Astrocyte of the cerebellum (primary cell): ENCODE data around the gene MKRN2.

Experiments used
- DNase-seq: peaks from one replicate; pipeline ENCODE4 v3.0.0-alpha.2; 2011; ENCODE audit warnings: low read depth
- H3K4me3 ChIP-seq: 2 replicates; pipeline ENCODE4 v1.5.1; 2011; ENCODE audit warnings: mild to moderate bottlenecking, low read depth, low read length, moderate library complexity
- CTCF ChIP-seq: IDR thresholded peaks from 2 replicates; pipeline ENCODE4 v1.5.1; 2012; ENCODE audit warnings: low read length, low read depth, moderate library complexity, mild to moderate bottlenecking; ENCODE audit errors: missing control alignments
- in situ Hi-C: cut with HindIII; loops from 2 replicates; pipeline ENCODE4 v1.10.0; 2017; ENCODE audit warnings: low sequenced_read_pairs

MKRN2 gene

GRCh38 chr3:12591456-12591855 is 34.6 kb downstream of the MKRN2 start:
- in situ Hi-C loops: no loop called here
- H3K4me3 ChIP-seq: no peak overlapping the region
- TF ChIP-seq CTCF: no peak
- no peak for DNase-seq

- in situ Hi-C loops: no loop called here
- no peak for DNase-seq
- no peak overlapping the region for H3K4me3 ChIP-seq
- TF ChIP-seq CTCF: no peak
These were observed 35.3 kb downstream of the MKRN2 start for GRCh38 chr3:12591997-12592715.

- H3K4me3 ChIP-seq: no peak overlapping the region
- in situ Hi-C loops: no loop called here
- TF ChIP-seq CTCF: no peak
- DNase-seq: no peak
These were observed 36.6 kb downstream of the MKRN2 start for GRCh38 chr3:12593473-12593872.

GRCh38 chr3:12598890-12599289 is 42.0 kb downstream of the MKRN2 start:
- no peak for TF ChIP-seq CTCF
- DNase-seq: no peak
- in situ Hi-C loops: no loop called here
- H3K4me3 ChIP-seq: no peak overlapping the region

- in situ Hi-C loops: no loop called here
- peak; percentile 7 for TF ChIP-seq CTCF
- DNase-seq: no peak
- H3K4me3 ChIP-seq: no peak overlapping the region
These were observed 44.2 kb downstream of the MKRN2 start for GRCh38 chr3:12601072-12601471.

GRCh38 chr3:12603969-12604368 is 47.1 kb downstream of the MKRN2 start:
- DNase-seq: no peak
- no peak overlapping the region for H3K4me3 ChIP-seq
- in situ Hi-C loops: no loop called here
- TF ChIP-seq CTCF: no peak
